Stimulated activated CD8-positive, alpha-beta memory T cell treated with anti-CD3 and anti-CD28 coated beads, Interleukin-15, amount 100 ng/mL, for 24 hours (primary cell): Measurements from ENCODE around the gene TERC.

Experiments
- DNase-seq: peaks from one replicate; pipeline ENCODE4 v3.0.0-alpha.2; 2020; ENCODE audit warnings: low read depth

The TERC gene

DNA sequence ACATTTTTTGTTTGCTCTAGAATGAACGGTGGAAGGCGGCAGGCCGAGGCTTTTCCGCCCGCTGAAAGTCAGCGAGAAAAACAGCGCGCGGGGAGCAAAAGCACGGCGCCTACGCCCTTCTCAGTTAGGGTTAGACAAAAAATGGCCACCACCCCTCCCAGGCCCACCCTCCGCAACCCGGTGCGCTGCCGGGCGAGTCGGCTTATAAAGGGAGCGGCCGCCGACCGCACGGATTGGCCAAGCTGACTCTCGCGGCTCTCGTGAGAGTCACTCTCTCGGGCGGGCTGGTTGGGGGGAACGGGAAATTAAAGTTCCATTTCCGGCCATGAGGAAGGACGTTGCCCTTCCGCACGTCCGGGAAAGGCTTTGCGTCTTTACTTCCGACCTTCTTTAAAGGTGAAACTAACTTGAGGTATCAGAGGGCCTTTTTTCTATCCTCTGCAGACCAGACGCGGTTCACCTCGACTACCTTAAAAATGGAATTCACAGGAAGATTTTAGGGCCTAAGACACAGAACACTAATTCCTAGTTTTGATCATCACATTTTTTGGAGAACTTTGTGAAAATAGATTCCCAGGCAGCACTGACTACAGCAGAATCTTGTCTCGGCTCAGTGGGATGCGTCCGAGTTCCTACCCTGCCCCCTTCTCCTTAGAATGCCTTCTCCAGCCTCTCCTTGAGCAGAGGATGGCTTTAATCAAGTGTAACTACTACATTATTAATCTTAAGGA lies at the start of gene TERC:
TSS of gene TERC (minus strand) at position 179 of the 731 bp plus-strand sequence.
- peak; percentile 74 for DNase-seq

DNA sequence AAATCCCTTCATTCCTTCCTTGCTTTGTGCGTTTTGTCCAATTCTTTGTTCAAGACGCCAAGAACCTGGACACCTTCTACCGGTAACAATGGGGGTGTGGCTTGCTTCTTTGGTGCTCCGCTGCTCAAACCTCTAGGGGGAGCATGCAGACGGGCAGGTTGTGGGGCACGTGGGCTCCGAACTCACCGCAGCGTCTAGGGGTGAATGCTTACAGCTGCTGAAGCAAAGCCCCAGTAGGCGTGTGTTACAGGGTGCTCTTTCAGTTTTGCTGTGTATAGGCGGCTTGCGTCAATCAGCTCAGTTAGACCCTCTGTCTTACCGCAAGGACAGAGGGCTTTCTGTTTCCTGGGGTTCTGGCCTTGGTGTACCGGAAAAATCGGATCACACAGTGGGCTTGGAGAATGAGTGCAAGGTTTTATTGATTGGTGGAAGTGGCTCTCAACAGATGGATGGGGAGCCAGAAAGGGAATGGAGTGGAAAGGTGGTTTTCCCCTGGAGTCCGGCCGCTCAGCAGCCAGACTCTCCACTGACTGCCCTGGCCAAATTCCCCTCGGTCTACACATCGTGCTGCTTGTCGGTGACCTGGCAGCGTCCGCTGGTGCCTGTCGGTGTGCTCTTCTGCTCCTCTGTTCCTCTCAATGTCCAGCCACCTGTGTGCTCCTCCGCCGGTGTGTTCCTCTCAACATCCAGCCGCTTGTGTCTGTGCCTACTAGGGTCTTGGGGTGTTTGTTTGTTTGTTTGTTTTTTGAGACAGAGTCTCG lies 49.1 kb upstream of the TERC start:
- DNase-seq: peak; percentile 20

DNA sequence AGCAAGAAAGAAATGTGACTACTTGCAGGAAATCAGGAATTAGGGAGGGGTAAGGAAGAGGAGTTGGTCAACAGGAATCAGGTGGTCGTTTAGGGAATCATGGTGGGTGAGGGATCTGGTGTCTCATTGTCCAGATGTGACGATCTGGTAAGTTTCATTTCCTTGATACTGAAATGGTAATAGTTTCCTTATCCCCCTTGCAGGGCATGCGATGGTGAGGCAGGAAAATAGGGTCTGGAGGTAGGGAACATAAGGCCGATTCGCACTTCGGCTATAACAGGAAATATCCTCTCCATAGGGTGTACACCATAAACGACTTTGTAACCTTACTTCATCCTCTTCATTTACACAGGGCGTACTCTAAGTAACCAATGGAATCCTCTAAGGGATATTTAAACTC lies 48.4 kb upstream of the TERC start:
- DNase-seq: no peak

DNA sequence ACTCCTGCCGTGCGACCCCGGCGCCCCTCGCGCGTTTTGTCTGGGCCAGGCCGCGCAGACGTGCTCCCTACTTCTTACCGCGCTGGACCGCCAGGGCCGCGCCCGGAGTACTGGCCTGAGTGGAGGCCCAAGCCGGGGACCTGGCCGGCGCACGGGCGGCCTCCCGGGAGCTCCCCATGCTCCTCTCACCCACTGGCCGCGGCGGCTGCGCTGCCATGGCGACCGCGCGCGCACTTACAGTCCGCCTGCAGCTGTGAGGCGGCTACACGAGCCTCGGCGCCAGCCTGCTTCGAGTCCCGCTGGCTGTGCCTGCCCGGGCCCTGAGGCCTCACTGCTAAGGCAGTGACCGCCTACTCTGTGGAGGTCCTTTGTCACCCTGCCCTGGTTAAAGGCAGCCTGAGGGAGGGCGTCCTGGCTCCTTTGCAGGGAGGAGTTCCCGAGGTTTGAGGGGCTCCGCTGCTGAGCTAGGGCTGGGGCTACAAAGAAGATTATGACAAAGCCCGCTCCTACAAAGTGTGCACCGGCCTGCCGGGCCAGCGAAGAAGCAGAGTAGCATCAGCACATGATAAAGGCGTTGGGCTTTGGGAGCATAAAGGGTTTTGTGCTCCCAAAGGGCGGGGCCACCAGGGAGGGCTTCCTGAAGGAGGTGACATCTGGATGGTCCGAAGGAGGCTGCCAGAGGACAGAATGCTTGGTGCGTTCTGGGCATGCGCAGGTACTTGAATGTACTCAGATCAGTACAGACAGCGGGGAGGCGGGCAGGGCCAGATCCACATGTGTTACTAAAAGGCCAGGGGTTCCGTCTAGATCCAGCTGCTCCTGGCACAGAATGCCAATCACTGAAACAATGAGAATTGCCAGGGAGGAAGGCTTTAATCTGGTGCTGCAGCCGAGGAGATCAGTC lies 47.7 kb upstream of the TERC start, which contains the start of the genes LRRC34 and LRRIQ4:
TSS of gene LRRC34 (minus strand) at position 573 of the 904 bp plus-strand sequence. CDS start at position 217, 356 bp downstream.
TSS of gene LRRIQ4 (plus strand) at position 539 of the 904 bp plus-strand sequence. CDS start 9,052 bp downstream, outside the sequence.
- peak; percentile 27 for DNase-seq

DNA sequence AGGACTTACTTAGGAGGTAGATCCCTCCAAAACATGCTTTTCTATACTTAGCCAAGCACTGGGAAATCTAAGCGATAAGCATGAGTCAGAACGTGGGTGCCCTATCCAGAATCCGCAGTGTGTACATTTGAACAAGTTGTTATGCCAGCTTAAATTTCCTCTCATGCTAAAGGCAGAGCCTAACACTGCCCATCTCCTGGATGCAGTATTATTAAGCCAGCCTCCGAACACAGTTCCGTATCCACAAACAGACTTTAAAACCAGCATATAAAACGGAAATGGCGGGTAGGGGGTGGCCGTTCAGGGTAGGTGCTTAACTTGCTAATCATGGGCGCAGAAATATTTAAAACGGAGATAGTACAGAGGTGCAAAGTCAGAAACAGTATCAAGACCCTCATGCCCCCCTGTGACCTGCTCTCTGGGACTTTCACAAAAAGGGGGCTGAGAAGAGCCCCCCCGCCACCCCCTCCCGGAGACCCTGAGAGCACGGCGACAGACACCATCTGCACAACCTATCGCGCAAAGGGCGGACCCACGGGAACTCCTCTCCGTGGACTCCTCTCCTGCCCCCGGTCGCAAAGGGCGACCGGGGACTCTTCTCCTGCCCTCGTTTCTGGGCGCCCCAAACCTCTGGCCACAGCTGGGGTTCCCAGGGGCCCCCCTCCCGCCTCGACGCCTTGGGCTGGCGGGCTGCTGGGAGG lies 46.9 kb upstream of the TERC start:
- no peak for DNase-seq

DNA sequence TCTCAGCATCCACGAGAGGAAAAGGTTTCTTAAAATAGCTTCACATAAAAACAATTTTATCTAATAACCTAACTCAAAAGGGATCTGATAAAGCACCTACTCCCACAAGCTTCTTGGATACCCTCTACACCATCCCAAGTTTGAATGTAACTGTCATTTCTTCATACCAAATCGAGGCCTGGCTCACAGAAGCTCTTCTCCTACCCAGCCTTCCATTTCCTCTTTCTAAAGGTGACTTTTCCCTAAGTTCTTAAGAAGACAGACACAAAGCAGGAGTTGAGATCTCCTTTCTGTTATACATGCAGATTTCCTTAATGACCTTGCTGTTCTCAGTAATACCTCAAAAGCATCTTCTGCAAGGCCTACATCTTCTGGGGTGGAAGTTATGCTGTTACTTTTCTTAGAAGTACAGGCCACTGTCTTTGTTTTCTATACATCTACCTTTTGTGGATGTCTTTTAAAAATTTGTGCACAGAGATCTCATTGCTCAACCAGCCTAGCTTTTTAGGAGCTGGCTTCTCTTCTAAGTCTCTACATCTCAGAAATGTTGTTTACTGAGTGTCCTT lies 44.5 kb upstream of the TERC start:
- DNase-seq: no peak

DNA sequence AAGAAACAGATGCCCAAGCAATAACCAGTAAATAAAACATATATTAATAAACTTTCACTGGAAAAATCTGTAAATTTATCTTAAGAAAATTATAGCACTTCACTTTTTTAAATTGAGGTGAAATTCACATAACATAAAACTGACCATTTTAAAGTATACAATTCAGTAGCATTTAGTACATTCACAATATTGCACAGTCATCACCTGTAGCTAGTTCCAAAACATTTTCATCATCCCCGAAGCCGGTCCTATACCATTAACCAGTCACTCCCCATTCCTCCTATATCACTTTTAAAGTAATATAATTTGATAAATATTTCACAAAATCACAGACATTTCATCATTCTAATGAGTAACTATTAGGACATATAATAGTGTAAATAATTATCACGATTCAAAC lies 39.8 kb upstream of the TERC start:
- no peak for DNase-seq

DNA sequence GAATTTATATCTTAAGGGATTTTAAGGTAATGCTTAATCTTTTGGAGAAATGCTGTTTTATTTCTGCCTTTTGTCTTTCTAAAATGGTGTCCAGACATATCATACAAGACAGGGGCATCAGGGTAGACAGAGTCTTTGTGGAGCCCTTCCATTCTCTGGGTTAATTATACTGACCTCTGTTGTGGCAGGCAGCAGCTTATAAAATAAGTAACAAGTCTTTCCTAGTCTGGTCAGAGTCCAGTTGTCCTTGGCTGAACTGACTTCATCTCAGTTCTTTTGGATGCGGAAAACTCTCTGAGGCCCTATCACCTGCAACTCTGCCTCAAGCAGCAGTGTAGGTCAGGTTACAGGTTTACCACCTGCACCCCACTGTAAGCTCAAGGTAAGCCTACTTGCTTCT lies 27.5 kb upstream of the TERC start:
- no peak for DNase-seq

DNA sequence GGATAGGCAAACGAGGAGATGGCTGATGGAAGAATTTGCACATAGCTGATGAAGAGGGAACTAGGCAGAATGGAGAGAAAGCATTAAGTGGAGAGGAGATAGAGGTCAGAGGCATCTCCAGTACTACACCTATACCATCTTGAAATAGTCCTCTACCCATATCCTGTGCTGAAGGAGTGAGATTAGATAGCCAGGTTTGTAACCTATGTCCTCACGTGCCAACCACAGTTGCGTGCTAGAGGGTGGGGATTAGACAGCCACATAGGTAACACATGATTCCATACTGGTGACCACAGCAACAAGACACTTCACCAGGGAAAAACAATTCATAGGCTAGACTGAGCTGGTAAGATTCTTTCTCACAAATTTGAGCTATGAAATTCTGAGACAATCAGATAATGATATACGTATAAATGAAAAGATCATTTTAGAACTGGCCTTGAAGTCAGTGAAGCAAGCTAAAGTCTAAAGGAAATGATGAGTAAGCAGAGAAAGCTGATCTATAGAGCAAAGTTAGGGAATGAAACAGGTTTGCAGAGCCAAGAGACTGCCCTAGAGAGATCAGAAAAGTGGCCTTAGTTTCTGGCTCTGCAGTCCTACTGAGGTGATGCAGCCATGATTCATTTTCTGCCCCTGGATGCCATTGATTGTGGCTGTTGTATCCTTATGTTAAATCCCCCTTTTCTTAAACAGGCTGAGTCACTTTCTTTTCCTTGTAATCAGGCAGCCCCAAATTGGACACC lies 26.0 kb upstream of the TERC start:
- DNase-seq: no peak

DNA sequence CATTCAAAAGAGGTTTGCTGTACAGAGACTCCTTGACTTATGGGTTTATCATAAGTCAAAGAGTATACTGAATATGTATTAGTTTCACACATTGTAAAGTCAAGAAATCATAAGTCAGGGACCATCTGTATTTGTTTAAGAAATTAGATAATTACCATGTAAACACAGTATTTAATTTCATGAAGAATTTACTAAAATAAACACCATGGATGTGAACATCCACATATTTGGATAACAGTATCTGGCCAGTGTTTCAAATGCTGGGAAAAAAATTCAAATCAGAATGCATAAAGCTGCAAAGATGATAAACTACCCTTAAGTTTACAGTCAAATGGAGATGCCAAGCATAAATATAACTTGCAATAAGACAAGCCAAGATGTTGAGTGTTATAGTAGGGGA lies 25.4 kb upstream of the TERC start:
- DNase-seq: no peak

DNA sequence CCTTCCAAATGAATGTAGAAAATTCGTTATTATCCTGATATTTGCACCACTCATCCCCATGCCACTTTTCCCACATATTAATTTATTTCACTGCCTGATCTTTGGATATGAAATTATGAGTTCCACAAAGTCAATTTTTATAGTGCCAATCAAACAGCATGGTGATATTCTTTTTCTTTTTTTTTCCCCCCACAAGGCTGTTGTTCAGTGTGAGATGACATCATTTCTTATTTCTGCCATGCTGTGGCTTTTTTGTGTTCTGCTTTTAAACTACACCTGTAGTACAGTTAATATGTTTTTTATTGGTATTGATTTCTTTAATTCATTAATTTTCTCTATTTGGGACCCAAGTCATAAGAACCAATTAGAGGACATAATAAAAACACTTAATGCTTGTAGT lies 22.9 kb upstream of the TERC start:
- no peak for DNase-seq

DNA sequence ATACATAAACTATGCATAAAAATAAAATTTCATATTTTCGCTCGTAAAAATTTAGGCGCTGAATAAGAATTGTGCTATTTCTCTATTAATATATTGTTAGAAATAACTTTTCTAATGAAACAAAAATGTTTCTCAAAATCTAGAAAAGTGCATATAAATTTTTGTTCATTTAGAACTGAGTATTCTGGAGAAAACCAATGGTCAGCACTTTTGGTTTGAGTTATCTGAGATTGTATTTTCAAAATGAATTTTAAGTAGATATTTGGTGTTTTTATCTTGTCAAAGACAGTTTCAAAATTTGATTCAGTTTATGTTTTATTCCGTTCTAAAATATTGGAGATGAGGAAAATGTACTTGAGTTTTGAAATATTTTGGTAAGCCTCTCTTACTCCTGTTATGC lies 22.3 kb upstream of the TERC start:
- no peak for DNase-seq

DNA sequence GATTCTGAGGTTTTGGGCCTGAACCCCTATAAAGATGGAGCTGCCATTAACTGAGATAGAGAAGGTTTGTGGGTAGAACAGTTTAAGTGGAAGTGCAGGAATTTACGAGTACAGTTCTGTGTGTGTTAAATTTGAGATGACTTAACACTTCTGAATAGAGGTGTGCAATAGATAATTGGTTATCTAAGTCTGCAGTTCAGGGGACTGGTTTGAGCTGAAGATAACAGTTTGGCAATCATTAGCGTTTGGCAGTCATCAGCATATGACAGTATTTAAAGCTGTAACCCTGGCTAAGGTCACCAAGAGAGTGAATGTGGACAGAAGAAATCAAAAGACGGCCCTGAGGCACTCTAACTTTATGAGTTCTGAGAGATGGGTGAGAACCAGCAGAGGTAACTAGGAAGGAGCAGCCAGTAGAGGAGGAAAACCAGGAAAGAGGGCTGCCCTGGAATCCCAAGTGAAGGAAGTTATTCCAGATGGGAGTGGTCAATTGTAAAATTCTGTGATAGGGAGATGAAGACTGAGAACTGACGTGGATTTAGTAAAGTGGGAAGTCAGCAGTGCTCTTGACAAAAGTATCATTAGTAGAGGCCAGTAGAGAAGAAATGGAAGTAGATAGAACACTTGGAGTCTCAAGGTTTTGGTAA lies 16.5 kb upstream of the TERC start:
- no peak for DNase-seq

DNA sequence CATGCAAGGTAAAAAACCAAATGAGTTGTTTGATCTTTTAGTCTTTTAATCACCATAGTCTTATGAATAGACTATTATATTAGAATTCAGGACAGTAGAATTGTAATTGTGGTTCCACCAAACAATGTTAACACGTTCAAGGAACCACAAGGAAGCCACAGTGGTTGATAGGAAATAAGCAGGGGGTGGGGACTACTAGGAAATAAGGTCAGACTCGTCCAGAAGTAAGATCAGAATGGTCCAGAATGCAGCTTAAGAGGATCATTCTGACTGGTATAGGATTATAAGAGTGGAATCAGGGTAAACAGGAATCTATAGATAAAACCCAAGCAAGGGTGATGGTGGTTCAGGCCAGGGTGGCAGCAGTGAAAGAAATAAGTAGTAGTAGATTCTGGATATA lies 15.9 kb upstream of the TERC start:
- DNase-seq: no peak

DNA sequence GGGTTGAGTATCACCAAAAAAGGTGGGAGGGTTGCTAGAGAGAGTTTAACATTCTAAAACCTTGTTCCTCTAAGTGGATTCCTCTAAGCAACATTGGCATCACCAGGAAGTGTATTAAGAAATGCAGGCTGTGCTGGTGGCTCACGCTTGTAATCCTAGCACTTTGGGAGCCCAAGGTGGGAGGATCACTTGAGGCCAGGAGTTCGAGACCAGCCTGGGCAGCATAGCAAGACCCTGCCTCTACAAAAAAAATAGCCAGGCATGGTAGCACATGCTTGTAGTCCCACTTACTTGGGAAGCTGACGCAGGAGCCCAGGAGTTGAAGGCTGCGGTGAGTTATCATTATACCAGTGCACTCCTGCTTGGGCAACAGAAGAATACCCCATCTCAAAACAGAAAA lies 13.0 kb upstream of the TERC start:
- no peak for DNase-seq

DNA sequence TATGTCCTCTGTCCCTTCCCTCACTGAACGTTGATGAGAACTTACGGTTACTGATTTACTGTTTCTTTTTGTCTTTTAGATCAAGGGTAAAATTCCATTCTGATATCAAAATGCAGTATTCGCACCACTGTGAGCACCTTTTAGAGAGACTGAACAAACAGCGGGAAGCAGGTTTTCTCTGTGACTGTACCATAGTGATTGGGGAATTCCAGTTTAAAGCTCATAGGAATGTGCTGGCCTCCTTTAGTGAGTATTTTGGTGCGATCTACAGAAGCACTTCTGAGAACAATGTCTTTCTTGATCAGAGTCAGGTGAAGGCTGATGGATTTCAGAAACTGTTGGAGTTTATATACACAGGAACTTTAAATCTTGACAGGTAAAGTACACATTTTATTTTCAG lies 9.3 kb upstream of the TERC start:
- no peak for DNase-seq

DNA sequence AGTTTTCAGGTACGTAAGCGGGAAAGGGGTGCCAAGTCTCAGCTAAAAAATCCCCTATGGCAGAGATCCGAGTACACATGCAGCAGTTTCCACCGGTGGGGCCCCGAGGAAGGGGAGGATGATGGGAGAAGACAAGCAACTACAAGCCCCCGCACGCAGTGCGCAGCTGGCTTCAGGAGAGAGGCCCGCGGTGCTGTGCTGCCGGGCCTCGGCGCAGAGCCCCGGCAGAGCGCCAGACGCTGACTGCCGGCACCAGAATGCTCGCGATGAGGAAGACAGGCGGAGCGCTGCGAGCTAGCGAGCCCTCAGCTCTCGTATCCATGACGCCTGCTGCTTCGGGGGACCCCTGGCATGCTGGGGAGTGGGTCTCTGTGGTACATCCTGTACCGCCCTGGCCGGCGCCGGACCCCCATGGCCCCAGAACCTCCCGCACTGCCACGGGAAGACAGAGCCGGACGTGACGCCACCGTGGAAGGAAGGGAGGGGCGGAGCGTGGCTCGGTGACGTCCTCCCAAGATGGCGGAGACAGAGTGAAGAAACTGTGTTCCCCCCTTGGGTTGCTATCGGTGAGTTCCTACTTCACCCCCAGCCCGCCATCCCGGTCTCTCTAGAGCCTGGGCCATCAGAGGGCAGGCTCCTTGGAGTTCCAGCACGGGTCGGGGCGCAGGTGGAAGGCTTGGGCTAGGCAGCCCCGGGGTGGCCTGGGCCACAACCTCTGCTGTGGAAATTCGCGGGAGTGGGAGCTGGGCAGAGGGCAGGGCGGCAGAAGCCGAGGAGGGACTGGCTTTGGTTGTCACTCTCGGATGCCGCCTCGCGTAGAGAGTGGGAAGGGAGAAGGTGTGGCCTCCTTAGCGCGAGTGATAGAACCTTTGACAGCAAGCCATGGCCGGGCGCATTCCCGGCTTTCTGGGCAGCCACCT lies 8.3 kb upstream of the TERC start, which contains the start of gene MYNN:
TSS of gene MYNN (plus strand) at position 500 of the 920 bp plus-strand sequence. CDS start 900 bp downstream, outside the sequence.
- peak; percentile 71 for DNase-seq

DNA sequence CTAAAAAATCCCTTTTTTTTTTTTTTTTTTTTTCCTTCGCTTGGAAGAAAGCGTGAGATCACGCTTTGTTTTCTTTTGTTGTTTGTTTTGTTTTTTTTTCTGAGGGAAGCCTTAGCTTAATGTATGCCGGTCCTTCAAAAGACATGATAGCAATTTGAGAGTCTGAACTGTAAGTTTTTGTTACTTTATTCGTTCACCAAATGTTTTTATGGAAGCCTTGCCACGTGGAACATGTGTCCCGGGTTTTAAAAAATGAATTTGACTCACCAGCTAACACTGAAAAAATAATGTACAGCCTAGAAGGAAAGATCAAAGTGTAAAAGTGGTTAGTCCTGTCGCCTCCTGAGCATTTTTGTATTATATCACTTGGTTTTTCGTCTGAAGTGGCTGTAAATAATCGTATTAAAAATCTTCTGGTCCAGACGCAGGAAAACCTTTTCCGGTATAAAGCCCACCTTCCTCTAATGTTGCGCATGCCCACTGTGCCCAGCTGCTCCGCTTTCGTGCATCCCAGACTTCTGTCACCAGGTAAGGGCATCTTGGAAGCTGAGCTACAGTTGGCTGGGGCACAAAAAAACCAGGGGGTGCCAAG lies 7.5 kb upstream of the TERC start:
- DNase-seq: no peak
